NCI-H69 (cell line): Measurements from ENCODE around the gene DISC1.
"Not testable (repeated sequence)": the region's sequence is repeated elsewhere in the genome, so short reads cannot be mapped to it uniquely, and the experiment has no call there.

Source experiments
- DNase-seq: peaks from one replicate; lab custom pipeline; 2025; lab: John Stamatoyannopoulos, UW

Gene DISC1

DNA sequence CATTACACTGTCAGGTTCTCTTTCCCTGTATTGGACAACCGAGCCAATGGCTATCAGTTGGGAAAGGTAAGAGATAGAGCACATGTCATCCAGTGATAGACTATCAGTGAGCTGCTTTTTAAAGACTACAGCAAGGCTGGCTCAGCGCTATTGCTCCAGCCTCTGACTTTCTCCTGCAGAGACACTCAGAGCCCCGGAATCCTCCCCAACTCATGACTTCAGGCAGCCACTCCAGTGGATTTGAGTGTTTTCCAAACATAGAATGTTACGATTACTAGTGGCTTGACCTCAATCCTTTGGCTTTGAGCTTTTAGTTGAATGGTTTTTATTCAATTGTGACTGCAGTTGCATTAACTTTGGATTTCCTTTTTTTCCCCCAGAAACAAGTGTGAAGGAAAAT is 331.9 kb downstream of the DISC1 start:
- no peak for DNase-seq

DNA sequence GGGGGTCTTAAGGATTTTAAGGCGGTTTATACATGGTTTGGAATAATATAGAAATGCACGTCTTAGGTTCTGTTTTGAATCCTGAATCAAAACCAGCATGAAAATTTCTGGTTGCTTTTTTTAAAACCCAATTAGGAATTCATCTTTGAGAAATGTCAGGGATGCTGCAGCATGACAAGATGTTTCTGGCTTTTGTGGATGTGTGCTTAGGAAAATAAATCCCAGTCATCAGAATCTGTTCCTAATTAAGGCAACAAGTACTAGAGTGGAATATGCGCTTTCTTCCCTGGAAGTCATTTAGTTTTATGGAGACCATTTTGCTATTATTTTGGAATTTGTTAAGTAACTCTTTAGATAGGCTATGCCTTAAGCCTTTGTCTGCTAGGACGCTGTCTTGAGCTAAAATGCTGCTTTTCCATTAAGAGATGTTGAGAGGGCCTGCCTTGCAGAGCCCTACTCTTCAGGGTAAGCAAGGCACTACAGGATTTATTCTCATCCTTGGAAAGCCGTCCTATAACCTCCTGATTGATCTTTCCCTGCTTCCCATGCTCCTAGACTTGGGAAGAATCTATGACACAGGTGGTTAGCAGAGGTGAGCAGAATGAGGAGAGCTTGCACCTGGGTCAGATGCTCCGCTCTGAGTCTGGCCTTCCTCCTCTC is 332.8 kb downstream of the DISC1 start:
- DNase-seq = no peak

DNA sequence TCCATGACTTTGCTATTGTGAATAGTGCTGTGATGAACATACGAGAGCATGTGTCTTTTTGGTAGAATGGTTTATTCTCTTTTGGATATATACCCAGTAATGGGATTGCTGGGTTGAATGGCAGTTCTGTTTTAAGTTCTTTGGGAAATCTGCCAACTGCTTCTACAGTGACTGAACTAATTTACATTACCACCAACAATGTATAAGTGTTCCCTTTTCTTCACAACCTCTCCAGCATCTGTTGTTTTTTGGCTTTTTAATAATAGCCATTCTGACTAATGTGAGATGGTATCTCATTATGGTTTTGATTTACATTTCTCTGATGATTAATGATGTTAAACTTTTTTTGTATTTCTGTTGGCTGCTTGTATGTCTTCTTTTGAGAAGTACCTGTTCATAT is 335.2 kb downstream of the DISC1 start:
- DNase-seq = peak; percentile 65

DNA sequence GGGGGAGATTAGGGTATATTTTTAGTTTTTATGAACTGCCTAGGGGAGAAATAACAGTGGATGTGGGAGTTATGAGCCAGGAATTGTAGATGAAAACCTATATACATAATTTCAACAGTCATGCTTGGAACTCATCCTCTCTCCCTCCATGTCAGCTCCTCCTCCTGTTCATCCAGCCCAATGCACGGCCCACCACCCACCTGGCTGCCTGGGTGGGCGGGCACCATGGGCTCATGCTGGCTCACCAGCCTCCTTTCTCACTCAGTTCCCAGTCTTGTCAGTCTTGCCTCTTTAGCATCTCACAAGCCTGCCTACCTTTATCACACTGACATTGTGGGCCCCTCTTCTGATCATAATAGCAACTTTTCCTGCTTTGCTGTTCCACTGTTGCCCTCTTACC is 336.0 kb downstream of the DISC1 start:
- no peak for DNase-seq

DNA sequence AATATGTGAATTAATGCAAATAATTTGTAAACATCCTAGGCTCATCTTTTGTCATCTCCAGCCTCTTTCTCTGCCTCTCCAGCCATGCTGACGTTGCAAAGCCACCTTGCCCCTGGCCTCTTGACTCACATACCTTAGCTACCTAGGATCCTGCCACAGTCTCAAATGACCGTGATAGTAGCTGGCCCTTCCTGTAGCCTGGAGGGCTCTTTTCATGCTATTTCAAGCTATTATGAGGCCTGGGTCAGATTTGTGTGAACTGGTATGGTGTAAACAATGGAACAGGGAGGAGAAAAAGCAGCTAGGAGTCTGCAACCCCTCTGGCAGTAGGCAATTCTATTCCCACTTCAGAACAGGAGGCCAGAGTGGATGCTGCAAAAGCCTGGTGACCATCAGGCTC is 337.7 kb downstream of the DISC1 start:
- DNase-seq = no peak

DNA sequence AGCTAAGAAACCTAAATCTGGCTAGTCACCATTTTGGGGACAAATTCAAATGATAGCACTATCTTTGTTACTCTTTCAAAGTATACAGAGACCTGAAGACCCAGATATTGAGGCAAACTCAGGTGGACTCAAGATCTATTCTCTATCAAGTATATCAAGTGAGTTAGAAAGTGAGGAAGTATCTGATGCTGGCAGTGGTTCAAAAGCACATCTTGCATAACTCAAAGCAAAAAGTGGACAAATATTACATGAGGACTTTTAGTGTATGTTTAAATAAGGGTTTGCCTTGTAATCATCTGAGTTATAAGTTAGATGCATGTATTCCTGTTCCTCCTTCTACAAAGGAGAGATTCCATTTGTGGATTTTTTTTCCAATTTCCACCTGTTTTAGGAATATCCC is 338.4 kb downstream of the DISC1 start:
- DNase-seq = no peak

DNA sequence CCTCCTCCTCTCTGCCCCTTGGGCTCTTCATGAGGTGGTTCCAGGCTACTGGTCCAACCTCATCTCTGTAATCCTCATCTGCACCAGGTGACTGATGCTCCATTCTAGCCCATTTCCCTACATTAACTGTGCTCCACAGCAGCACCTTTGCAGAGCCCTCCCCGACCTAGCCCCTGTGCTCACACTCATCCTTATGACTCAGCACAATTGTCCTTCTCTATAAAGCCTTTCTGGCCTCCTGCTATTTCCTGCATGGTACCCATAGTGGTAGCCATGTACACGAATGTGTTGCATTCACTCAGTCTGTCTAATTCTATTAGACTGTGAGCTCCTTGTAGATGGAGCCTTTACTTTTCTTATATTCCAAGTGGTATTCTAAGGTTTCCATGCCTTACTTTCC is 339.0 kb downstream of the DISC1 start:
- no peak for DNase-seq

DNA sequence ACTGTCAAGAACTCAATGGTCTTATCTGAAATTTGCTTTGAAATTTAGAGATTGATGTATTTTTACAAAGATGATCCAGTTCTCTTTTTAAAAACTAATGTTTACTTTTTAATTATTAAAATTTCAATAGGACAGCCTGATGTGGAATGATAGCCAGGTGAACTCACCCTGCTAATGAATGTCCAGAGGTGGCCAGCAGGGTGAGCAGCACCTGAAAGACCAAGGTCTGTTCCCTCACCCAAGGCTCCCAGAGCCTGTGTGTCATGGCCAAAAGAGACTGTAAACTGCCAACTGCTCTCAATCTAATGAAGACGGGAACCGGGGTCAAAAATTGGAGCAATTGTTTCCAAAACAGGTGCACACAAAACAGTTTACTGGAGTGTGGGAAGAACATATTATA is 340.4 kb downstream of the DISC1 start:
- no peak for DNase-seq

DNA sequence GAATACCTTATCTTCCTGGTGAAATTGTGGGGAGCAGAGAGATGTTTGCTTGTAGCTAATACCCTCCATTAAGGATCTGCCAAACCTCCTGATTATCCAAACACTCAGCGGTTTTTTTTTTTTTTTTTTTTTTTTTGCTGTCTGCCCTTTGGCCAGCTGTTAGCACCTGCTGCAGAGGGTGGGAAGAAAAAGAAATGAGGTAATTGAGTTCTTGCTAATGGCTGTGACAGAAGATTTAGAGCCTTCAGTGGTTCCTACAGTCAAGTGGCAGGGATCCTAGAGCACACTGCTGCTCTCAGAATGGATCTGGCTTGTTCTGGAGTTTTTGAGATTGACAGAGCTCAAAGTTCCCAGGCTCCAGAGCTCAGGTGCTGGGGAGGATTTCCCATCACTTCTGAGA is 342.5 kb downstream of the DISC1 start:
- DNase-seq = peak; percentile 57

DNA sequence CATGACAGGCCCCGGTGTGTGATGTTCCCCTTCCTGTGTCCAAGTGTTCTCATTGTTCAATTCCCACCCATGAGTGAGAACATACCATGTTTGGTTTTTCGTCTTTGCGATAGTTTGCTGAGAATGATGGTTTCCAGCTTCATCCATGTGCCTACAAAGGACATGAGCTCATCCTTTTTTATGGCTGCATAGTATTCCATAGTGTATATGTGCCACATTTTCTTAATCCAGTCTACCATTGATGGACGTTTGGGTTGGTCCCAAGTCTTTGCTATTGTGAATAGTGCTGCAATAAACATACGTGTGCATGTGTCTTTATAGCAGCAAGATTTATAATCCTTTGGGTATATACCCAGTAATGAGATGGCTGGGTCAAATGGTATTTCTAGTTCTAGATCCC is 343.2 kb downstream of the DISC1 start:
- DNase-seq = not testable (repeated sequence)

DNA sequence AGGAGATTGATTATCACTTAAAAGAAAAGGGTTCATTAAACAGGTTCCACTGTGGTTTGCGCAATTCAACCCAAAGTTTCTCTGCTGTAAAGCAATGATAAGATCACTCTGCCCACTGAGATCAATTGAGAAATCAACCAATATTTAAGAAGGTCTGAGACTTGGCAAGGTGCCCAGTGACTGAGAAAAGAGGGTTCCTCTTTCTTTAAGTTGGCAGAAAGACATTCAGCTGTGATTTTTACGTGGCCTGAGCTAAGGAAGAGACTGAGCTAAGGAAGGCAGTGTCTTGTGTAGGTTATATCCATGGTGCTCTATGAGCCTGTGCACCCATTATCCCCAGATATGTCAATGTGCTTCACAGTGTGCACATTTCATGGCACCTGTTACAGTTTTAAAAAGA is 344.1 kb downstream of the DISC1 start:
- DNase-seq = peak; percentile 7

DNA sequence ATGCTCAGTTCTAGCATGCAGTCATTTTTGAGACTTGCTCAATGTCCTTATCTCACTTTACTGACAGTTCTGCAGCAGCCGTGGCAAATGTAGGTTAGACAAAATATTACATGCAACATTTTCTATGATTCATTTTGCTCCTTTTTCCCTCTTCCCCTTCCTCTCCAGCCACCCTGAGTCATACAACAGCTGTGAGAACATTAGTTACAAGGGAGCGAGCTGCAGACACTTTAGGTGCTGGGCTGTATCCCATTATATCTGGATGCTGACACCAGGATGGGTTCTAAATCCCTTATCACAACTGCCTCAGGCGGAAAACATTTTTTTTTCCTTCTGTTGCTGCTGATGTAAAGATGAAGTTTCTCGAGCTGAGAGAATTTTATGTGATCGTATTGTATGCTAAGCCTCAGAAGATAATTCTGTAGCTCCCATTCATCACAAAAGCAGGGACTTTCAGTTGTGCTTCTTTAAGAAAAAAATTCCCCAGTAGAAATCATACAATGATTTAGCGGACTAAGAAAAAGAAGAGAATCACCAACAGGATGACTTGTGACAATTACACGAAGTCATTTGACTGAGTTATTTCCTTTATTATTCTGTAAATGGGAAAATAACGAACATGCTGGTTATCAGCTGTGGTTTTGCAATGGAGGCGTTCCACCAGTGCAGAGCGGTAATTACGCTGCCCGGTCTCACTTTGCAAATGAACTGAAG is 345.0 kb downstream of the DISC1 start:
- DNase-seq = peak; percentile 7

DNA sequence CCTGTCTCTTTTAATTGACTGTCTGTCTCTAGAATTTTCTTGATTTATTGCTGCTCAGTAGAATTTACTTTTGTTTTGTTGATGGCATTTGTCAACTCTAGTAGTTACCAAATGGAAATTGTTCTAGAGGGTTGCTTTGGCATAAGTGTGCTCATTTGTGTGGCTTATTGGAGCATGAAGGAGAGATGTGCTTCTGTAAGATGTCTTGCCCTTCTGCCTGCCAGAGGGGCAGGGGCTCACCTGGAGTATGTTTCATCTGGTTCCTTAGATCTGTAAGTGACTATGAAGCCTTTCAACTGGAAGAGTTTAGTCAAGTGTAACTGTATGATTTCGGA is 345.5 kb downstream of the DISC1 start:
- DNase-seq = peak; percentile 57

DNA sequence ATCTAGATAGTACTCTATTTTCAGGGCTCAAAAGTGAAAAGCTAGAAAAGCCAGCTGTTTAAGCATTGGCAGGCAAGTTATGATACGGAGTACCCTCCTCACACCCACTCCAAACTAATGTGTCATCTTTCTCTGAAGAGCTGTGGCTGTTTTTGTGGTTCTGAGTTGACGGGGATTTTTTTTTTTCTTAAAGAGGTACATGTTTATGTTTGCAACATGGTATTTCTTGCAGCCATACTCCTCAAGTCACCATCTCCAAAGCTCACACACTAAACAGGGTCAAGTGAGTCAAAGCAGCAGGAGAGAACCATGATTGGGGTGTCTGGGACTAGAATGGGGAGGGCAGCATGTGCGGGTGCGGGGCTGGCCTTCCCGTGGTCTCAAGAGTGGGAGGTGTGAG is 347.2 kb downstream of the DISC1 start:
- no peak for DNase-seq

DNA sequence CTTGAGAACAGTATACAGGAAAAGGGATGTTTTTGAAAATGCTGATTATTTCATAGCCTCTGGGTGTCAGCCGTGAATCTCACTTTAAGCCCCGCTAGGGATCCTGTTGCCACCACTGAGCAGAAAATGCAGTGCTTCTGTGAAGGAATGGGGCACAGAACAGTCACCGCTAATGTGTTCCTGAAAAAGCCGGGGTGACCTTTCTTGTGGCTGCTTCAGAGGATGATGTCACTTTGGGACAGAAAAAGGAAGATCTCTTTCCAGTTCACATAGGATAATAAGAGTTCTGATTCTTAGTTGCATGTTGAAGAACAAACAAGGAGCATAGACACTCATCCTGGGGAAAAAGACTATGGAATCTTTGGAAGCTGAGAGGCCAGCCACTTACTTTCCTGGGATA is 349.6 kb downstream of the DISC1 start:
- DNase-seq = no peak

DNA sequence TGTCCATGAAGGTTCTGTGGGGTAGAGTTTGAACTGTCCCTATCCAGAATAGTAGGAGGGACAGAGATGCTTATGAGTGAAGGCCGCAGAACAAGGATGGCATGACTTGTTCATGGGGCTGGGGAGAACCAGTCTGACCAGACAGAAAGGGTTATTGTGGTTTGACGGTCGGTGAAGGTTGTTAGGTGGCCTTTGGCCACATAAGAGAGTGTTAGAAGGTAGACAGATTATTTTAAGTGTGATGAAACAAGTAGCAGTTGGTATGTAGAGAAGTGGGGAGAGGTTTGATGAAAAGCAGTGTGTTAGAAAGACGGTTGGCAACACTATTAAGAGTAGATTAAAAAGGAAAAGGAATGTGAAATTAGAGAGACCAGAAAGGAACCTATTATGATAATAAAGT is 355.1 kb downstream of the DISC1 start:
- no peak for DNase-seq

DNA sequence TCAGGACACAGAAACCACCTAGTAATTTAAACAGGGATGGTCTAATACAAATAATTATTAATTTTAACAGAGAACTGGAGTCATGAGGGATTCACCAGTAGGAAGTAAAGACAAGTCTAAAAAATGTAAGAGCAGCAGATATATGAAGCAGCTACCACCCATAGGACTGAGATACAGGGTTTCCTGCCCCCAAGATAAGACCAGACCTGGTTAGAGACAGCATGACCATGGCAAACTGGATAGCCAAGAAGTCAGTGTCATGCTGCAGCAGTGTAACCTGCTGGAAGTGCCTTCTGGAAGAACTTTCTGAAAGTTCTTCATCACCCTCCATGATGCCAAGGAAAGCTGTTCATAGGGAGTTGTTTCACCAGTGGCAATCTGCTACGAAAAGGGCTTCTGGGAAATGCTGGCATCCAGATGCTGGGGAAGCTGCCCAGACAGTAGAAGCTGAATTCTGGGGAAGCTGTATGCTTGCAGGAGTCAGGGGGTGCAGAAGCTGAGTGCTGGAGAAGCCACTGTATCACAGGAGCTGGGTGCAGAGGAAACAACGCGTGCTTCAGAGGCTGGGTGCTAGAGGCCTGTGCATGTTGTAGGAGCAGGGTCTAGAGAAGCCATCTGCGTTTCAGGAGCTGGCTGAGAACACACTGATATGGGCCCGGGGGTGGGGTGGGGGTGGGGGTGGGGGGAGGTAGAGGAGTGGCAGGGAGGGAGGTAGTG is 356.4 kb downstream of the DISC1 start:
- no peak for DNase-seq

DNA sequence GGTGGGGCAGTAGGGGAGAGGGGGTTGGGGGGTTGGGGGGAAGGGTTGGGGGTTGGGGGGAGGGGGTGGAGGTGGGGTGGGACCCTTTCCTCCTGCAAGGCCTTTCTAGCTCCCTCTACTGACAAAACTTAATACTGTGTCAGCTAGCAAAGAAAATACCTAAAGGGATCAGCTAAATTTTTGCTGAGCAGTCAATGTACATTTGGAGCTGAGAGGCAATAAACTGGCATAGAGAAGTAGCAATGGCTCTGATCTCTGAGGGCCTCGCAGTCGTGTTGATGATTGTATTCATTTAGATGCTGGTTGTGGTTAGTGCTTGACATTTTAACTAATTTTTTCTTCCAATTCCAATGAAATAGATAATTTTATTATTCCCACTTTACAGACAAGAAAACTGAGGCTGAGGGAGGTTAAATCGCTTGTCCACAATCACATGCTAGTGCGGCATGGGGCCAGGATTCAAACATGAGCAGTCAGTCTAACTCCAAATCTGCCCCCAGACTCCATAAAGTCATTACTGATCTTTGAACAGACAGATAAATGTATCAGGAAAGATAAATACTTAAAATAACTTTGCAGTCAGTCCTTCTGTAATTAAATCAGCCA is 357.1 kb downstream of the DISC1 start:
- DNase-seq = peak; percentile 4

DNA sequence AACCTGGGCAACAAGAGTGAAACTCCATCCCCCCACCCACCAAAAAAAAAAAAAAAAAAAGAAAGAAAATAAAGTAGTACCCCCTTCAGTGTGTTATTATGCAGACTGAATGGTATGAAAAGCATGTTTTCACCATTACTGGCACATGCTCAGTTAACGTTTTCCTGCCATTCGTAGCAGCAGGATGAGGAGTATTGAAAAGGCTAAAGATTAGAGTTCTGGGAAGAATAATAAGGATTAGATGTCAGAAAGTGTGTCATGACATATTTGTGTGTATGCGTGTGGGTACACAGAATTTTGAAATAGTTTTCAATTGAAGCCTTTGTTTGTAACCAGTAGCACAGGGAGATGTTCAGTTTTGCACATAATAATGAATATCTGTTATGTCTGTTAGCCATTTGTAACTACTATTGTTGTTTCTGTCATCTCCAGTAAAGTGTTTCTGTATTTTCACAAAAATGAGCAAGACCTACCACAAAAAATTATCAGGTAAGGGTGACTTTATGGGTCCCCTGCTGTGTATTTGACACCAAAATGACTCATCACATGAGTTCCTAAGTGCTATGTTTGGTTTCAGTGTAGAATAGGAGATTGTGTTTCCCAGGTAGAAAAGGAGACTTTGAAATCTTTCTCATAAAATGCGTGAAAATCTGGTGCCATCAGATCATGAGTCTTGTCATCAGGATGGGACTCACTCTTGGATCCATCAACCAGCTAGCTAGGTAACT is 358.9 kb downstream of the DISC1 start:
- DNase-seq = peak; percentile 3

DNA sequence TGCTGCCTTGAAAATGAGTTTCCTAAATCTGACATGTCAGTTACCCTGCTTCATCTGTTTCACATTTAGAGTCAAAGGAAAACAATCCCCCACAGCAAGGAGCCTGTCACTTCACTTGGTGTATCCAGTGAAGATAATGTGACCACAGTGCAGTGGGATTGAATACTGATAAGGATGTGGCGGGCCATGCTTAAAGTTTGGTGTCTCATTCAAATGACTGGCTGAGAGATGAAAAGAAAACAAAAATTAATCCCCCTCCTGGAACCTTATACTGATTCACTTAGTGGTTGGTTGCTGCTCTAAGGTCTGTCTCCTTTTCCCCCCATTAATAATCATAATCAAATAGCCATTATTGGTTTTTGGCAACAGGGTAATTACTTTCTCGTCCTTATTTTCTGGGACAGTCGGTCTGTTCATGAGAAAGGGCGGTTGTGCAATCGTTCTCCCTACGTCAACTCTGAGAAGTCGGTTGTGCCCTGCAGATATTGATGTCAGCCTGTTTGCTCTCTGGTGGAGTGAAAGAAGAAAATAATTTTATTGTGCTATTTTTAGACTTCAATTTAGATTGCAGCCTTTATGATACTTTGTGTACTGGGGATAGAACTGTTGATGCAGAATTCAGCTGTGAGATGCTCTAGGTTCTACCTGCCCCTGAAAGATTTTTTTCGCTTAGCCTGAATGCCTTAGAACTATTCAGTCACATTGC is 360.2 kb downstream of the DISC1 start:
- no peak for DNase-seq

DNA sequence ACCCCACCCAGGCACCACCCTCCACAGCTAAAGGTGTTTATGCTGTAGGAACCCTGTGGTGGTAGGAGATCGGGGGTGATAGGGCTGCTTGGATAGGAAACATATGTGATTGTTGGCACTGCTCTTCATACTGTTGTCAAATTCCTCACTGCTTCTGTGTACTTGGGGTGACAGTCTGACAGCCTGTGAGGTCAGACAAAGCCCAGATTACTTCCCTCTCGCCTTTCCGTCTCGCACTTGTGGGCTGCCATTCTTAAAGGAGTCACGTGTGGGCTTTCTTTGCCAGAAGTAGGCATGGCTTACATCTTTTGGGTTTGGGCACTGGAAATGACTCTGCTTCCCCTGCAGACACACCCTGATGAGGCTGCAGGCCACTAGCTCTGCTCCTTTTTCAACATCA is 363.8 kb downstream of the DISC1 start:
- no peak for DNase-seq

DNA sequence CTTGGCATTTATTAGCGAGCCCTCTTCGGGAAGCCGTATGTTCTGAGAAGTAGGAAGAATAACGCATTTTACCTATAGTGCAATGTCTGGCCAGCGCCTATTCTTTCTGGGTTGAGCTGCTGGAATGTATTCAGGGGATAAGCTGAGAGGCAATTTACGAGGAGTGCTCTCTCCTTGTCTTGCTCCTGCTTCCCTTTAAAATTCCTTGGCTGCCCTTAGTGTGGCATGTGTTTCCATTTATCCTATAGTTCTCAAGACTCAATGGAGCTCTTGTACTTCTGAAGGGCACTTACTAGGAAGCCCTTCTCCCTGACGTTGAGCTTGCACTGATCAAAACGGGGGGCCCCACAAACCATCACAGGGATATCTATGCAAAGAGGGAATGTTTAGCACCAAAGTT is 364.6 kb downstream of the DISC1 start:
- no peak for DNase-seq
